H1 (cell line): ENCODE results near the gene NUDT6. TPM values are rescaled to one million over a fixed set of nuclear protein-coding genes. Genes with fewer than 3 reads are reported as not detected.
"Not testable (repeated sequence)": the region's sequence is repeated elsewhere in the genome, so short reads cannot be mapped to it uniquely, and the experiment has no call there.

Experiments
- CTCF ChIA-PET: fragments of 300-600 bp; sonication (Branson Sonifier 250); formaldehyde crosslinking; loops from one replicate; lab custom pipeline; 2021; ENCODE audit not compliant: partially characterized antibody; lab: Charles Lee
- POLR2A ChIA-PET: fragments of 300-600 bp; sonication (Branson Sonifier 250); formaldehyde crosslinking; loops from one replicate; lab custom pipeline; 2021; ENCODE audit warnings: inconsistent platforms; ENCODE audit not compliant: partially characterized antibody; lab: Charles Lee
- DNase-seq, 2 experiments: peaks; one replicate each; pipeline versions ENCODE4 v3.0.0 to v3.0.0-alpha.2; 2010 to 2022; ENCODE audit warnings: low spot score in 2 of 2, low read depth in 1 of 2, mixed read lengths in 1 of 2
- FAIRE-seq: peaks from 2 replicates; lab custom pipeline; 2011; peaks lifted over from hg19 to GRCh38; lab: Jason Lieb, UNC
- H2AFZ ChIP-seq: 2 replicates; pipeline ENCODE4 v1.8.1; 2012; ENCODE audit warnings: low read length, inconsistent platforms
- H2AK5ac ChIP-seq: 2 replicates; pipeline ENCODE4 v1.6.1; 2013; ENCODE audit warnings: low read depth, low read length
- H2BK120ac ChIP-seq: replicated peaks from 2 replicates; pipeline ENCODE3; 2013; ENCODE audit warnings: low read depth, low read length, inconsistent platforms
- H2BK12ac ChIP-seq: 2 replicates; pipeline ENCODE4 v1.6.1; 2013; ENCODE audit warnings: low read depth, low read length
- H2BK15ac ChIP-seq: 2 replicates; pipeline ENCODE4 v1.6.1; 2013; ENCODE audit warnings: low read length
- H2BK20ac ChIP-seq: 2 replicates; pipeline ENCODE4 v1.6.1; 2013; ENCODE audit warnings: low read length
- H2BK5ac ChIP-seq: 2 replicates; pipeline ENCODE4 v1.6.1; 2013; ENCODE audit warnings: low read depth, low read length
- H3K14ac ChIP-seq: 2 replicates; pipeline ENCODE4 v1.6.1; 2013; ENCODE audit warnings: inconsistent platforms; ENCODE audit not compliant: insufficient read length
- H3K18ac ChIP-seq: 2 replicates; pipeline ENCODE4 v1.6.1; 2013; ENCODE audit warnings: low read length; ENCODE audit errors: extremely low read depth
- H3K23ac ChIP-seq: 2 replicates; pipeline ENCODE4 v1.6.1; 2013; ENCODE audit warnings: inconsistent platforms; ENCODE audit not compliant: insufficient read length
- H3K23me2 ChIP-seq: 2 replicates; pipeline ENCODE4 v1.6.1; 2013; ENCODE audit warnings: low read depth, low read length
- H3K27ac ChIP-seq: 2 replicates; pipeline ENCODE4 v1.6.1; 2011; ENCODE audit warnings: low read depth, low read length, inconsistent platforms
- H3K27me3 ChIP-seq, 4 experiments: replicated peaks in 1 of 4; 1 replicate in 1 of 4; 2 replicates in 3 of 4; pipeline versions ENCODE4 v1.6.1 to v1.8.1; 2011 to 2013; ENCODE audit warnings: low read length in 3 of 4, mild to moderate bottlenecking in 3 of 4, inconsistent platforms in 2 of 4, mixed read lengths in 2 of 4, moderate library complexity in 1 of 4; ENCODE audit not compliant: control insufficient read depth in 3 of 4, insufficient read depth in 3 of 4; ENCODE audit errors: extremely low read depth in 1 of 4
- H3K36me3 ChIP-seq, 4 experiments: 2 replicates each; pipeline versions ENCODE4 v1.6.1 to v1.8.1; 2011 to 2013; ENCODE audit warnings: mild to moderate bottlenecking in 4 of 4, low read length in 3 of 4, moderate library complexity in 2 of 4, control low read depth in 1 of 4, inconsistent platforms in 1 of 4; ENCODE audit not compliant: insufficient read depth in 4 of 4, control insufficient read depth in 2 of 4
- H3K4ac ChIP-seq: replicated peaks from 2 replicates; pipeline ENCODE3; 2013; ENCODE audit warnings: low read length, low read depth, mixed read lengths, inconsistent platforms; ENCODE audit not compliant: insufficient read length
- H3K4me1 ChIP-seq, 4 experiments: replicated peaks in 1 of 4; 1 replicate in 1 of 4; 2 replicates in 3 of 4; pipeline versions ENCODE4 v1.6.1 to v1.8.1; 2011 to 2013; ENCODE audit warnings: low read length in 3 of 4, inconsistent platforms in 2 of 4, mixed read lengths in 1 of 4; ENCODE audit not compliant: insufficient read depth in 4 of 4, control insufficient read depth in 3 of 4
- H3K4me2 ChIP-seq, 2 experiments: 2 replicates each; pipeline versions ENCODE4 v1.6.1 to v1.8.1; 2011 to 2013; ENCODE audit warnings: low read depth in 2 of 2, low read length in 2 of 2, control low read depth in 1 of 2, inconsistent platforms in 1 of 2, mild to moderate bottlenecking in 1 of 2; ENCODE audit not compliant: insufficient read depth in 1 of 2
- H3K4me3 ChIP-seq, 4 experiments: fragments of 200-600, 300-600 bp in 1 of 4; sonication (generic), shearing (Covaris generic), sonication (Bioruptor Twin) in 1 of 4; 2 replicates each; pipeline versions ENCODE4 v1.5.1 to v1.8.1; 2011 to 2016; ENCODE audit warnings: low read length in 4 of 4, low read depth in 3 of 4, control low read depth in 2 of 4, inconsistent platforms in 2 of 4, mild to moderate bottlenecking in 2 of 4, mixed read lengths in 1 of 4, moderate library complexity in 1 of 4; ENCODE audit not compliant: insufficient read depth in 2 of 4; ENCODE audit errors: extremely low read depth in 1 of 4
- H3K56ac ChIP-seq: replicated peaks from 2 replicates; pipeline ENCODE3; 2013; ENCODE audit warnings: low read depth, mild to moderate bottlenecking, mixed read lengths, low read length, inconsistent platforms; ENCODE audit not compliant: insufficient read length
- H3K79me1 ChIP-seq: 2 replicates; pipeline ENCODE4 v1.6.1; 2013; ENCODE audit warnings: low read depth, low read length, control low read depth
- H3K79me2 ChIP-seq, 2 experiments: 2 replicates each; pipeline versions ENCODE4 v1.6.1 to v1.8.1; 2012 to 2013; ENCODE audit warnings: low read length in 2 of 2, mild to moderate bottlenecking in 2 of 2, inconsistent platforms in 1 of 2; ENCODE audit not compliant: insufficient read depth in 2 of 2, control insufficient read depth in 1 of 2
- H3K9ac ChIP-seq, 4 experiments: replicated peaks in 1 of 4; 1 replicate in 1 of 4; 2 replicates in 3 of 4; pipeline versions ENCODE4 v1.6.1 to v1.8.1; 2011 to 2013; ENCODE audit warnings: low read depth in 3 of 4, low read length in 3 of 4, control low read depth in 2 of 4, mild to moderate bottlenecking in 2 of 4, moderate library complexity in 2 of 4, inconsistent platforms in 1 of 4; ENCODE audit errors: extremely low read depth in 1 of 4
- H3K9me3 ChIP-seq, 2 experiments: 2 replicates each; pipeline versions ENCODE4 v1.6.1 to v1.8.1; 2012 to 2013; ENCODE audit warnings: mild to moderate bottlenecking in 2 of 2, moderate library complexity in 2 of 2, control low read depth in 1 of 2, inconsistent platforms in 1 of 2, low read depth in 1 of 2, low read length in 1 of 2, mixed read lengths in 1 of 2; ENCODE audit not compliant: insufficient read depth in 2 of 2
- H4K20me1 ChIP-seq, 2 experiments: replicated peaks in 1 of 2; 2 replicates each; pipeline versions ENCODE3 to v1.8.1; 2011 to 2013; ENCODE audit warnings: inconsistent platforms in 2 of 2, low read length in 2 of 2, mild to moderate bottlenecking in 1 of 2; ENCODE audit not compliant: insufficient read depth in 2 of 2, control insufficient read depth in 1 of 2
- H4K5ac ChIP-seq: 2 replicates; pipeline ENCODE4 v1.6.1; 2013; ENCODE audit warnings: low read length, low read depth, mixed read lengths, inconsistent platforms; ENCODE audit not compliant: insufficient read length
- H4K8ac ChIP-seq: 2 replicates; pipeline ENCODE4 v1.8.0; 2013; ENCODE audit warnings: mild to moderate bottlenecking, moderate library complexity, low read length, inconsistent platforms; ENCODE audit not compliant: insufficient read depth; ENCODE audit errors: extremely low read depth
- H4K91ac ChIP-seq: replicated peaks from 2 replicates; pipeline ENCODE3; 2013; ENCODE audit warnings: low read length, mixed read lengths, inconsistent platforms; ENCODE audit not compliant: insufficient read length
- WGBS, 2 experiments: shearing (Covaris generic) in 1 of 2; methylation state at CpG; one replicate each; pipeline versions ENCODE4 v1.1.6 to v1.1.7; 2013 to 2015; ENCODE audit warnings: low lambda C conversion rate in 2 of 2, mixed read lengths in 2 of 2, inconsistent platforms in 1 of 2, low coverage in 1 of 2, missing lambda C conversion rate in 1 of 2; ENCODE audit not compliant: insufficient replicate concordance in 2 of 2, insufficient coverage in 1 of 2, insufficient read length in 1 of 2; ENCODE audit errors: extremely low coverage in 1 of 2, missing lambda C conversion rate in 1 of 2; 5-methylcytosine and 5-hydroxymethylcytosine counted together
- polyA plus RNA-seq, 7 experiments: library from polyadenylated mRNA; depleted of rRNA in 3 of 7; stranded (reverse) in 5 of 7; unstranded in 2 of 7; fragments of >200 nt in 5 of 7; fragments of 200-250 nt in 2 of 7; gene quantifications; 1 replicate in 5 of 7; 2 replicates in 1 of 7; 4 replicates in 1 of 7; pipeline versions ENCODE4 v1.2.1 to v1.2.3, GENCODE V29; 2011 to 2013; ENCODE audit warnings: missing spikeins in 2 of 7, mixed read lengths in 2 of 7
- total RNA-seq: library from RNA; stranded (reverse); fragmentation: NEBNext Ultra II Directional; extraction: Animal tissue kit (Norgen Biotek cat#: 25700); gene quantifications from 2 replicates; pipeline ENCODE4 v1.2.1, GENCODE V29; 2021

NUDT6 gene
- total and polyA plus RNA-seq, 2 of the 8 experiments (the other 6 are each of a cell fraction or from before 2014, with no cell fraction given): 5.0 to 12.4 TPM

GRCh38 chr4:122844391-122844790 lies 78.0 kb downstream of the NUDT6 start:
- H3K23me2 ChIP-seq, H2AFZ ChIP-seq, H2BK20ac ChIP-seq, H4K8ac ChIP-seq, H2BK12ac ChIP-seq, H2BK120ac ChIP-seq, H3K18ac ChIP-seq, DNase-seq, H3K27me3 ChIP-seq, H3K4me2 ChIP-seq, H4K91ac ChIP-seq, H2AK5ac ChIP-seq, H4K5ac ChIP-seq, H3K23ac ChIP-seq, H3K9ac ChIP-seq, H3K27ac ChIP-seq, FAIRE-seq, H3K56ac ChIP-seq, H2BK15ac ChIP-seq, H3K4ac ChIP-seq, H3K4me3 ChIP-seq, H3K9me3 ChIP-seq, H3K14ac ChIP-seq, H2BK5ac ChIP-seq: not testable (repeated sequence)
- peaks cover 3 to 78% (median 26%) of the 10 kb centered on the region in 4 experiments; a peak in 6 of 8 replicates for H3K36me3 ChIP-seq
- WGBS, 2 experiments: 89% methylated on average over 1 of the region's 1 CpG; no CpG with 5 or more reads in 1 of the 2 experiments
- ChIA-PET POLR2A (interaction anchor here (6.7 to 19.7 kb wide), 2 partner anchors 9 to 12 kb away, joined by 59 to 278 read pairs; partner anchors contain the start of gene FGF2), CTCF (interaction anchor here (1.3 to 2.1 kb wide), 4 partner anchors 10 to 86 kb away, joined by 3 to 12 read pairs (median 6); no protein-coding TSS in a partner anchor)
- H3K4me1 ChIP-seq: peaks cover 0 to 34% (median 15%) of the 10 kb centered on the region in 4 experiments; a peak in 5 of 7 replicates
- H4K20me1 ChIP-seq: peaks cover 35 to 36% of the 10 kb centered on the region in 2 experiments
- peaks cover 57 to 99% of the 10 kb centered on the region in 2 experiments for H3K79me2 ChIP-seq
- peaks cover 10% of the 10 kb centered on the region for H3K79me1 ChIP-seq
